Liver (tissue), 3 donors: ENCODE data around the gene KRTAP10-9.
"Not testable (repeated sequence)": the region's sequence is repeated elsewhere in the genome, so short reads cannot be mapped to it uniquely, and the experiment has no call there.

Experiments used
- ATF3 ChIP-seq: IDR thresholded peaks from 2 replicates; pipeline ENCODE4 v1.6.1; 2016; ENCODE audit warnings: antibody characterized with exemption
- CTCF ChIP-seq: fragments of 150-350 bp; IDR thresholded peaks from 2 replicates; pipeline ENCODE4 v1.5.1; 2017; ENCODE audit warnings: improper control_type of control experiment, low read depth, low read length; ENCODE audit not compliant: missing input control
- FOXA1 ChIP-seq: IDR thresholded peaks from 2 replicates; pipeline ENCODE4 v1.6.1; 2016; ENCODE audit warnings: antibody characterized with exemption
- GABPA ChIP-seq, 2 donors: IDR thresholded peaks in 1 of 2; conservative IDR thresholded peaks in 1 of 2; 2 replicates each; pipeline ENCODE4 v1.6.1; 2016; ENCODE audit warnings: antibody characterized with exemption in 2 of 2, mild to moderate bottlenecking in 1 of 2, moderate library complexity in 1 of 2
- MAX ChIP-seq: IDR thresholded peaks from 2 replicates; pipeline ENCODE4 v1.6.1; 2016; ENCODE audit warnings: antibody characterized with exemption
- RAD21 ChIP-seq, 2 donors: IDR thresholded peaks; 2 replicates each; pipeline ENCODE4 v1.6.1; 2016; ENCODE audit warnings: antibody characterized with exemption in 2 of 2, mild to moderate bottlenecking in 2 of 2
- SP1 ChIP-seq: IDR thresholded peaks from 2 replicates; pipeline ENCODE4 v1.6.1; 2018; ENCODE audit warnings: antibody characterized with exemption, mild to moderate bottlenecking
- TAF1 ChIP-seq: conservative IDR thresholded peaks from 2 replicates; pipeline ENCODE4 v1.6.1; 2016; ENCODE audit warnings: antibody characterized with exemption, mild to moderate bottlenecking
- YY1 ChIP-seq: IDR thresholded peaks from 2 replicates; pipeline ENCODE4 v1.6.1; 2016; ENCODE audit warnings: antibody characterized with exemption, mild to moderate bottlenecking
- ZBTB33 ChIP-seq: IDR thresholded peaks from 2 replicates; pipeline ENCODE4 v1.6.1; 2016; ENCODE audit warnings: antibody characterized with exemption
- TF ChIP-seq, protein P1 (sequence below): IDR thresholded peaks from 2 replicates; pipeline ENCODE4 v1.6.1; 2016; ENCODE audit warnings: antibody characterized with exemption, mild to moderate bottlenecking
- donor health status: healthy.
- donor health status: healthy.

GRCh38 chr21:44610157-44610843 is 16.6 kb upstream of the KRTAP10-9 start:
- not testable (repeated sequence) for TF ChIP-seq CTCF; MAX; SP1; RAD21 (IDR thresholded peaks at IDR 0.05); YY1; FOXA1; TAF1; ATF3; ZBTB33; GABPA (IDR thresholded peaks at IDR 0.05 in 1 of 2, conservative IDR thresholded peaks at IDR 0.05 in 1 of 2)
- TF ChIP-seq, protein P1, sequence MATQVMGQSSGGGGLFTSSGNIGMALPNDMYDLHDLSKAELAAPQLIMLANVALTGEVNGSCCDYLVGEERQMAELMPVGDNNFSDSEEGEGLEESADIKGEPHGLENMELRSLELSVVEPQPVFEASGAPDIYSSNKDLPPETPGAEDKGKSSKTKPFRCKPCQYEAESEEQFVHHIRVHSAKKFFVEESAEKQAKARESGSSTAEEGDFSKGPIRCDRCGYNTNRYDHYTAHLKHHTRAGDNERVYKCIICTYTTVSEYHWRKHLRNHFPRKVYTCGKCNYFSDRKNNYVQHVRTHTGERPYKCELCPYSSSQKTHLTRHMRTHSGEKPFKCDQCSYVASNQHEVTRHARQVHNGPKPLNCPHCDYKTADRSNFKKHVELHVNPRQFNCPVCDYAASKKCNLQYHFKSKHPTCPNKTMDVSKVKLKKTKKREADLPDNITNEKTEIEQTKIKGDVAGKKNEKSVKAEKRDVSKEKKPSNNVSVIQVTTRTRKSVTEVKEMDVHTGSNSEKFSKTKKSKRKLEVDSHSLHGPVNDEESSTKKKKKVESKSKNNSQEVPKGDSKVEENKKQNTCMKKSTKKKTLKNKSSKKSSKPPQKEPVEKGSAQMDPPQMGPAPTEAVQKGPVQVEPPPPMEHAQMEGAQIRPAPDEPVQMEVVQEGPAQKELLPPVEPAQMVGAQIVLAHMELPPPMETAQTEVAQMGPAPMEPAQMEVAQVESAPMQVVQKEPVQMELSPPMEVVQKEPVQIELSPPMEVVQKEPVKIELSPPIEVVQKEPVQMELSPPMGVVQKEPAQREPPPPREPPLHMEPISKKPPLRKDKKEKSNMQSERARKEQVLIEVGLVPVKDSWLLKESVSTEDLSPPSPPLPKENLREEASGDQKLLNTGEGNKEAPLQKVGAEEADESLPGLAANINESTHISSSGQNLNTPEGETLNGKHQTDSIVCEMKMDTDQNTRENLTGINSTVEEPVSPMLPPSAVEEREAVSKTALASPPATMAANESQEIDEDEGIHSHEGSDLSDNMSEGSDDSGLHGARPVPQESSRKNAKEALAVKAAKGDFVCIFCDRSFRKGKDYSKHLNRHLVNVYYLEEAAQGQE, result not testable (repeated sequence)
